Naive thymus-derived CD4-positive, alpha-beta T cell (primary cell): ENCODE data around the gene ADAMTS4. TPM values are rescaled to one million over a fixed set of nuclear protein-coding genes. Genes with fewer than 3 reads are reported as not detected.

ENCODE experiments used
- ATAC-seq: fragments of 150-1000 bp; cut with Tn5 transposase; 2 replicates; pipeline ENCODE4 v1.10.0; 2021; ENCODE audit warnings: mild to moderate bottlenecking, moderate library complexity
- CTCF ChIA-PET: fragments of 350-600 bp; sonication (Branson Sonifier 250); formaldehyde crosslinking; loops from one replicate; lab custom pipeline; 2021; ENCODE audit warnings: antibody characterized with exemption; lab: Charles Lee
- POLR2A ChIA-PET: fragments of 350-600 bp; sonication (Branson Sonifier 250); formaldehyde crosslinking; loops from one replicate; lab custom pipeline; 2021; ENCODE audit warnings: antibody characterized with exemption, inconsistent platforms; lab: Charles Lee
- DNase-seq, 9 donors: peaks; one replicate each; pipeline versions ENCODE4 v3.0.0 to v3.0.0-alpha.2; 2020 to 2022; ENCODE audit warnings: mixed read lengths in 1 of 9
- H3K27ac ChIP-seq: one replicate; pipeline ENCODE4 v1.7.0; 2013; ENCODE audit warnings: mild to moderate bottlenecking, low read depth, low read length, moderate library complexity
- H3K27me3 ChIP-seq, 2 donors: one replicate each; pipeline ENCODE4 v1.7.0; 2013; ENCODE audit warnings: low read length in 2 of 2, mild to moderate bottlenecking in 2 of 2, moderate library complexity in 2 of 2; ENCODE audit not compliant: control insufficient read depth in 2 of 2, insufficient read depth in 2 of 2
- H3K36me3 ChIP-seq, 3 experiments: 1 replicate in 2 of 3; 2 replicates in 1 of 3; pipeline ENCODE4 v1.7.0; 2013; ENCODE audit warnings: low read length in 3 of 3, mild to moderate bottlenecking in 3 of 3, moderate library complexity in 1 of 3; ENCODE audit not compliant: insufficient read depth in 3 of 3, control insufficient read depth in 2 of 3
- H3K4me1 ChIP-seq, 2 donors: one replicate each; pipeline ENCODE4 v1.7.0; 2013; ENCODE audit warnings: low read length in 2 of 2, mild to moderate bottlenecking in 2 of 2, moderate library complexity in 1 of 2; ENCODE audit not compliant: control insufficient read depth in 2 of 2, insufficient read depth in 2 of 2
- H3K4me3 ChIP-seq: 2 replicates; pipeline ENCODE4 v1.7.0; 2013; ENCODE audit warnings: mild to moderate bottlenecking, low read length
- H3K9me3 ChIP-seq, 3 experiments: 1 replicate in 2 of 3; 2 replicates in 1 of 3; pipeline ENCODE4 v1.7.0; 2013; ENCODE audit warnings: low read length in 3 of 3; ENCODE audit not compliant: control insufficient read depth in 2 of 3
- H3K27ac Mint-ChIP-seq, 9 donors: one replicate each; pipeline ENCODE4 v1.8.0; 2020 to 2022; ENCODE audit warnings: mixed read lengths in 9 of 9, mild to moderate bottlenecking in 8 of 9, moderate library complexity in 5 of 9, inconsistent platforms in 2 of 9
- H3K27me3 Mint-ChIP-seq, 5 donors: one replicate each; pipeline ENCODE4 v1.8.0; 2021 to 2022; ENCODE audit warnings: mixed read lengths in 5 of 5, mild to moderate bottlenecking in 1 of 5
- H3K36me3 Mint-ChIP-seq, 5 donors: one replicate each; pipeline ENCODE4 v1.8.0; 2020 to 2022; ENCODE audit warnings: mixed read lengths in 5 of 5, mild to moderate bottlenecking in 3 of 5, inconsistent platforms in 1 of 5
- H3K4me1 Mint-ChIP-seq, 7 donors: one replicate each; pipeline ENCODE4 v1.8.0; 2020 to 2022; ENCODE audit warnings: mixed read lengths in 7 of 7, mild to moderate bottlenecking in 3 of 7, inconsistent platforms in 1 of 7
- H3K4me3 Mint-ChIP-seq, 10 donors: one replicate each; pipeline ENCODE4 v1.8.0; 2020 to 2022; ENCODE audit warnings: mild to moderate bottlenecking in 10 of 10, mixed read lengths in 10 of 10, moderate library complexity in 6 of 10, inconsistent platforms in 2 of 10
- H3K9me3 Mint-ChIP-seq, 11 donors: one replicate each; pipeline ENCODE4 v1.8.0; 2020 to 2022; ENCODE audit warnings: mixed read lengths in 11 of 11, mild to moderate bottlenecking in 4 of 11, inconsistent platforms in 1 of 11, moderate library complexity in 1 of 11
- intact Hi-C, 2 donors: fragments of 100-400 bp; cut with micrococcal nuclease; formaldehyde crosslinking; loops; one replicate each; pipeline ENCODE4 v1.15.1; 2023
- polyA plus RNA-seq, 2 donors: library from polyadenylated mRNA; unstranded; fragments of 300-500 nt; fragmentation: Illumina TruSeq; gene quantifications; one replicate each; pipeline ENCODE4 v1.2.3, GENCODE V29; 2021
- total RNA-seq, 6 experiments: library from RNA in 5 of 6; stranded (reverse) in 5 of 6; gene quantifications; 1 replicate in 5 of 6; 2 replicates in 1 of 6; pipeline ENCODE4 v1.2.3 and lab custom pipeline; 2021 to 2026

ADAMTS4 gene
- total and polyA plus RNA-seq, 7 experiments from 2014 or later: 0.21 to 3.3 (median 1.1) TPM

DNA sequence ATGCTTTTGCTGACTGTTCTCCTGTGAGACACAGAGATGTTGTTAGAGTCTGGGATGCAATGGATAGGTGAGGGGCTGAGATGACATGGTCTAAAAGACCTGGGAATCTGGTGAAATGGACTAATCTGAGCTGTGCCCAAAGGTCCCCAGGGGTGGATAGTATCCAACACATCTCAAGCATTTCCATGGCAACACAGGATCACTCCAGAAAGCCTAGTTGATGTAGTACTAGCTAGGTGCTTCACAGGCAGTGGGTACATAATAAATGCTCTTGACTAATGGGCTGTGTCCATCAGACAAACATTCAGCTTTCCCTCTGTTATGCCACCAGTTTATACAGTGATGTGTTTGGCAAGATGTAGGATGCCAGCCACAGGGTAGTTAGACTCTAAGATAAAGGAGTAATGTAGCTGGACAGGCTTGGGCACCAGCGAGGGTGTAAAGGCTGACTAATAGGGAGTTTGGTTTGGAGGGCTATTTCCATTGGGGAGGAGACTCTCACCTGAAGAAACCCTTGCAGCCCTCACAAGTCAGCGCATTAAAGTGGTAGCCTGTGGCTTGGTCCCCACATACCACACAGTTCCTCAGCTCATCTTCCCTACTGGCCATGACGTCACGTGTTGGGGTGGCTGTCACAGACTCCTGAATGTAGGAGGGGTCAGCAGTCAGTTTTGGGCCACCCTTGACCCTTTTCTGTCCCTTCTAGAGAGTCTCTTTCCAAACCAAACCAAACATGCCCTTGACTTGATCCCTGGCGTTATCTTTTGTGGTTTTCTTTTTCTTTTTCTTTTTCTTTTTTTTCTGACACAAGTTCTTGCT lies 37.3 kb upstream of the ADAMTS4 start:
- Mint-ChIP-seq H3K4me1 (peaks cover 0 to 1% (median 0%) of the 10 kb centered on the region in 7 donors), H3K27ac (no peak overlapping the region), H3K9me3 (no peaks in the 10 kb centered on the region), H3K27me3 (peaks cover 0 to 9% (median 0%) of the 10 kb centered on the region in 5 donors), H3K4me3 (no peak overlapping the region), H3K36me3 (no peaks in the 10 kb centered on the region)
- intact Hi-C loops: no loop called here
- CTCF ChIA-PET: interaction anchor here (2.2 kb wide), 1 partner anchor 10 kb away, joined by 10 read pairs; the partner anchor contains the start of gene TOMM40L
- Histone ChIP-seq H3K9me3 (no peaks in the 10 kb centered on the region), H3K4me3 (no peak overlapping the region), H3K36me3 (no peaks in the 10 kb centered on the region), H3K27ac (no peak overlapping the region), H3K27me3 (no peaks in the 10 kb centered on the region), H3K4me1 (no peaks in the 10 kb centered on the region)
- ATAC-seq (peak; percentile 4), DNase-seq (no peak)
- POLR2A ChIA-PET: interaction anchor here (0.6 kb wide), 1 partner anchor 107 kb away, joined by 6 read pairs; no protein-coding TSS in a partner anchor

DNA sequence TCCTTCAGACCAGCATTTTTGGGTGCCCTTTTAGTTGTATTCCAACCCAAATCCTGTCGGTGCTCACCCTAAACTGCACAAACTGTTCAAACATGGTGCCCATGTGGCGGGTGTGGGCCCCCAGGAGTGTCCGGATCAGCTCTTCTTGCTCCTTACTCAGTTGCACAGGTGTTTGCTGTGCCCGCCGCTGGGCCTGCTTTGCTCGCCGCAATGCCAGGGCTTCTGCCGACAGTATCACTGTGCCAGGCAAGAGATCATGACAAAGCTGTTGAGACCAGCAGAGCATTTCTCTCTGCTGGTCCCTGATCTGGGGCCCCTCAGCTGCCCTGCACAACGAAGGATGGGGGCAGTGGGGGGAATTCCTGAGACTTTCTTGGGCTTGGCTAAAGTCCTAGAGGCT lies 34.2 kb upstream of the ADAMTS4 start:
- H3K36me3 ChIP-seq: peaks cover 0 to 26% (median 0%) of the 10 kb centered on the region in 3 experiments
- no peaks in the 10 kb centered on the region for H3K9me3 ChIP-seq
- ChIA-PET CTCF (interaction anchor here (8.2 kb wide), 1 partner anchor 151 kb away, joined by 91 read pairs; no protein-coding TSS in a partner anchor), POLR2A (no interaction called here)
- peaks cover 0 to 6% (median 5%) of the 10 kb centered on the region in 7 donors for H3K4me1 Mint-ChIP-seq
- H3K27ac Mint-ChIP-seq: peak overlapping the region in 2 of 9 donors; percentile 19 to 26
- intact Hi-C loops: no loop called here
- no peaks in the 10 kb centered on the region for H3K27me3 ChIP-seq
- H3K27me3 Mint-ChIP-seq: no peaks in the 10 kb centered on the region
- ATAC-seq: no peak
- no peak overlapping the region for H3K4me3 Mint-ChIP-seq
- no peaks in the 10 kb centered on the region for H3K9me3 Mint-ChIP-seq
- H3K4me3 ChIP-seq: no peak overlapping the region
- no peaks in the 10 kb centered on the region for H3K4me1 ChIP-seq
- H3K36me3 Mint-ChIP-seq: peaks cover 0 to 7% (median 3%) of the 10 kb centered on the region in 5 donors
- no peak for DNase-seq
- H3K27ac ChIP-seq: no peak overlapping the region

DNA sequence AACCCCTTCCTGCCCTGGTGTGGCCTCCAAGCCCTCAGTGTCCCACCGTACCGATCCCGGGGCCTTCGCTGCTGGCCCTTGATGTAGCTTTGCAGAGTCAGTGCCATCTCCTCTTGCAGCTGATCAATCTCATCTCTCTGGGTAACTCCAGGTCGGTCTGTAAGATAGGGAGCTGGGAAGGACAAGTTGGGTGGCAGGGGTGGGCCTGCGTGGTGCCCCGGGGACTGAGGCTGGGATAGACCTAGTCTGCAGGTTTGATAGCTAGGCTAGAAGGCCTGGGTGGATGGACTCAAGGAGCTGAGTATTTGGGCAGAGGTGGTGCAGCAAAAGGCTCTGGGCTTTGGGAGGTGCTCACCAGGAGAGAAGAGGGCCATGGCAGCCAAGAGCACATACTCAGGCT lies 31.9 kb upstream of the ADAMTS4 start:
- Histone ChIP-seq H3K27me3 (no peaks in the 10 kb centered on the region), H3K36me3 (peaks cover 0 to 26% (median 0%) of the 10 kb centered on the region in 3 experiments), H3K4me3 (no peak overlapping the region), H3K9me3 (no peaks in the 10 kb centered on the region), H3K4me1 (peaks cover 8 to 17% of the 10 kb centered on the region in 2 donors), H3K27ac (no peak overlapping the region)
- Mint-ChIP-seq H3K4me1 (peaks cover 13 to 29% (median 25%) of the 10 kb centered on the region in 7 donors), H3K36me3 (peaks cover 0 to 13% (median 3%) of the 10 kb centered on the region in 5 donors), H3K9me3 (no peaks in the 10 kb centered on the region), H3K4me3 (no peak overlapping the region), H3K27ac (peak overlapping the region in 2 of 9 donors; percentile 48 to 74), H3K27me3 (no peaks in the 10 kb centered on the region)
- DNase-seq (no peak), ATAC-seq (no peak)
- intact Hi-C loops: no loop called here
- CTCF ChIA-PET: interaction anchor here (0.6 to 8.2 kb wide), 12 partner anchors 8 to 154 kb away, joined by 3 to 91 read pairs (median 4); partner anchors contain the start of genes NDUFS2 and SDHC
- POLR2A ChIA-PET: interaction anchor here (1.6 to 16.8 kb wide), 2 partner anchors 31 to 83 kb away, joined by 10 to 508 read pairs; partner anchors contain the start of genes ADAMTS4, NDUFS2 and SDHC

DNA sequence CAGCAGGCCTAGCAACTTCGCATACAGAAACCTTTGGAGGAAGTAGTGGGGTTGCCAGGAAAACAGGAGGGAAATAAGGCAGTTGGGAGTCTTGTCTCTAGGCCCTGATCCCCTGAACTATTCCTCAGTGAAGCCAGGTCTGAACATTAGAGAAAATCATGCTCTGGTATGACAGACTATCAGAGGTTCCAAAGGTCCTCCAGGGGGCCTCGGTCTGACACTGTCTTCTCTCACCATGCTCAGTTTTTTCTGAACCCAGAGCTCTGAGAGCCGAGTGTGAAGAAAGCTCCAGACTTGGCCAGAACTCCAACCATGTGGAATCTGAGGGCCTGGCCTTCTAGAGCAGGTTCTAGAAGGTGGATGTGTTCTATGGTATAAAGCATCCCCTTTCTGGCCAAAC lies 31.0 kb upstream of the ADAMTS4 start:
- Mint-ChIP-seq H3K4me1 (peaks cover 19 to 37% (median 32%) of the 10 kb centered on the region in 7 donors), H3K36me3 (peaks cover 0 to 13% (median 3%) of the 10 kb centered on the region in 5 donors), H3K27ac (peak overlapping the region in 5 of 9 donors; percentile 18 to 67 (median 34)), H3K9me3 (no peaks in the 10 kb centered on the region), H3K27me3 (no peaks in the 10 kb centered on the region), H3K4me3 (no peak overlapping the region)
- ChIA-PET POLR2A (interaction anchor here (0.5 to 16.8 kb wide), 4 partner anchors 31 to 84 kb away, joined by 3 to 508 read pairs (median 8); partner anchors contain the start of genes ADAMTS4, NDUFS2 and SDHC), CTCF (interaction anchor here (0.5 to 8.2 kb wide), 11 partner anchors 11 to 154 kb away, joined by 3 to 91 read pairs (median 3); partner anchors contain the start of genes NDUFS2 and SDHC)
- no peak overlapping the region for H3K4me3 ChIP-seq
- intact Hi-C loops: loop anchor here (5.0 to 10.0 kb wide), 5 partner anchors 137 to 965 kb away; partner anchors contain the start of genes CFAP126 (in 1 of the 2), DCAF8 (in 1 of the 2) and USF1 (in 1 of the 2)
- peaks cover 8 to 24% of the 10 kb centered on the region in 2 donors for H3K4me1 ChIP-seq
- H3K27me3 ChIP-seq: no peaks in the 10 kb centered on the region
- peaks cover 0 to 26% (median 0%) of the 10 kb centered on the region in 3 experiments for H3K36me3 ChIP-seq
- ATAC-seq (no peak), DNase-seq (no peak)
- H3K9me3 ChIP-seq: no peaks in the 10 kb centered on the region
- no peak overlapping the region for H3K27ac ChIP-seq

DNA sequence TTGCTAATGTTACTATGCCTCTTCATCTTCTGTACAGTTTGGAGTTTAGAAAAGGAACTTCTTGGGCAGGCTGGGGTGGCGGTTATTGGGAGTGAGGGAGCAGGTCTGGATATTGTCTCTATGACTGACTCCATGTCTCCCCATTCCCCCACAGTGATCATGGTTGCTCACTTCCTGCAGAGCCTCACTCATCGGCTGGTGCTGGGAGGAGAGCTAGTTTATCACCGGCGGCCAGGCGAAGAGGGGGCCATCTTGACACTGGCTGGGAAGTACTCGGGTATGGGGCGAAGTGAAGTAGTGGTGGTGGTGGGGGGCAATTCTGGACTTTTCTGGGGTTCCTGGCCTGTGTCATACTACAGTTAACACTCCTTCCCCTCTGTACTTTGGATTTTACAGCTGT lies 29.2 kb upstream of the ADAMTS4 start:
- Histone ChIP-seq H3K27ac (no peak overlapping the region), H3K27me3 (no peaks in the 10 kb centered on the region), H3K4me1 (peaks cover 8 to 24% of the 10 kb centered on the region in 2 donors), H3K36me3 (peaks cover 0 to 26% (median 0%) of the 10 kb centered on the region in 3 experiments), H3K4me3 (no peak overlapping the region), H3K9me3 (no peaks in the 10 kb centered on the region)
- peaks cover 0 to 13% (median 3%) of the 10 kb centered on the region in 5 donors for H3K36me3 Mint-ChIP-seq
- H3K4me1 Mint-ChIP-seq: peaks cover 19 to 47% (median 39%) of the 10 kb centered on the region in 7 donors
- H3K27me3 Mint-ChIP-seq: no peaks in the 10 kb centered on the region
- intact Hi-C loops: loop anchor here (5.0 to 10.0 kb wide), 5 partner anchors 139 to 963 kb away; partner anchors contain the start of genes CFAP126 (in 1 of the 2), DCAF8 (in 1 of the 2) and USF1 (in 1 of the 2)
- ATAC-seq (no peak), DNase-seq (no peak)
- CTCF ChIA-PET: interaction anchor here (0.6 to 8.2 kb wide), 13 partner anchors 9 to 156 kb away, joined by 3 to 91 read pairs (median 4); partner anchors contain the start of genes NDUFS2 and SDHC
- peak overlapping the region; percentile 43 to 100 (median 98) for H3K4me3 Mint-ChIP-seq
- H3K9me3 Mint-ChIP-seq: no peaks in the 10 kb centered on the region
- POLR2A ChIA-PET: interaction anchor here (2.3 to 16.8 kb wide), 2 partner anchors 29 to 78 kb away, joined by 7 to 508 read pairs; partner anchors contain the start of genes ADAMTS4 and NDUFS2
- H3K27ac Mint-ChIP-seq: peak overlapping the region; percentile 46 to 99 (median 81)
